Transverse colon (tissue), 4 donors: ENCODE results near the gene FAM47A.

Experiments
- EP300 ChIP-seq: sonication (generic); formaldehyde crosslinking; IDR thresholded peaks from one replicate; pipeline ENCODE4 v1.6.1; 2017; ENCODE audit warnings: antibody characterized with exemption, low read depth
- POLR2A ChIP-seq: fragments of 450-650 bp; IDR thresholded peaks from one replicate; pipeline ENCODE4 v1.6.1; 2016; ENCODE audit warnings: antibody characterized with exemption, mild to moderate bottlenecking, moderate library complexity
- POLR2AphosphoS5 ChIP-seq, 3 donors: sonication (generic); formaldehyde crosslinking; IDR thresholded peaks; one replicate each; pipeline ENCODE4 v1.6.1; 2016; ENCODE audit warnings: antibody characterized with exemption in 3 of 3
- TF ChIP-seq, protein P1 (sequence below), 5 experiments: fragments of 200-600 bp in 3 of 5; fragments of 450-650 bp in 2 of 5; sonication (generic) in 3 of 5; IDR thresholded peaks; 1 replicate in 2 of 5; 2 replicates in 3 of 5; pipeline ENCODE4 v1.5.1; 2016 to 2017; ENCODE audit warnings: antibody characterized with exemption in 5 of 5, inconsistent platforms in 3 of 5, mild to moderate bottlenecking in 2 of 5, moderate library complexity in 1 of 5

DNA sequence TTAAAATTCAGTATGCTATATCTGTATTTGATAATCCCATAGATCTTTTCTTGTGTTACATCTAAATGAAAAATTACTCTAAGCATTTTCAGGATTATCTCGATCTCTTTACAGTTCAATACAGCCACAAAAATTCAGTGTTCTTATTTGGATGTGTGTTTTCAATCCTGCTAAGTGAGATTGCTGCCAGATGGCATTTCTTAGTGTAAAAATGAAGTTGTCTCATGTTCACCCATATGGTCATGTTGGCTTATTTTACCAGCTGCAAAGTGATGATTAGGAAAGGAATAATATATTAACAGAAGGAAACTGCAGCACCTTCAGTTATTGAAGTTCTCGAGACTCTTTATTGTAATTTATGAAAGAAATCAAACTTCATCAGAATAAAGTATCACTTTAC, 12.1 kb upstream of the FAM47A start:
- TF ChIP-seq POLR2AphosphoS5 (IDR thresholded peaks at IDR 0.05) (no peak), EP300 (no peak), POLR2A (no peak)
- TF ChIP-seq, protein P1, sequence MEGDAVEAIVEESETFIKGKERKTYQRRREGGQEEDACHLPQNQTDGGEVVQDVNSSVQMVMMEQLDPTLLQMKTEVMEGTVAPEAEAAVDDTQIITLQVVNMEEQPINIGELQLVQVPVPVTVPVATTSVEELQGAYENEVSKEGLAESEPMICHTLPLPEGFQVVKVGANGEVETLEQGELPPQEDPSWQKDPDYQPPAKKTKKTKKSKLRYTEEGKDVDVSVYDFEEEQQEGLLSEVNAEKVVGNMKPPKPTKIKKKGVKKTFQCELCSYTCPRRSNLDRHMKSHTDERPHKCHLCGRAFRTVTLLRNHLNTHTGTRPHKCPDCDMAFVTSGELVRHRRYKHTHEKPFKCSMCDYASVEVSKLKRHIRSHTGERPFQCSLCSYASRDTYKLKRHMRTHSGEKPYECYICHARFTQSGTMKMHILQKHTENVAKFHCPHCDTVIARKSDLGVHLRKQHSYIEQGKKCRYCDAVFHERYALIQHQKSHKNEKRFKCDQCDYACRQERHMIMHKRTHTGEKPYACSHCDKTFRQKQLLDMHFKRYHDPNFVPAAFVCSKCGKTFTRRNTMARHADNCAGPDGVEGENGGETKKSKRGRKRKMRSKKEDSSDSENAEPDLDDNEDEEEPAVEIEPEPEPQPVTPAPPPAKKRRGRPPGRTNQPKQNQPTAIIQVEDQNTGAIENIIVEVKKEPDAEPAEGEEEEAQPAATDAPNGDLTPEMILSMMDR (IDR thresholded peaks at IDR 0.05), result no peak
